Stimulated activated naive CD8-positive, alpha-beta T cell treated with anti-CD3 and anti-CD28 coated beads, Interleukin-15, amount 100 ng/mL, for 72 hours (primary cell): ENCODE results near the gene VOPP1.

Experiments used
- ATAC-seq: fragments of 150-1000 bp; cut with Tn5 transposase; 2 replicates; pipeline ENCODE4 v1.10.0; 2021; ENCODE audit warnings: mild to moderate bottlenecking, moderate library complexity
- DNase-seq, 2 donors: peaks; one replicate each; pipeline ENCODE4 v3.0.0; 2021 to 2022
- H3K27ac Mint-ChIP-seq, 2 donors: one replicate each; pipeline ENCODE4 v1.8.0; 2022; ENCODE audit warnings: mild to moderate bottlenecking in 2 of 2, mixed read lengths in 2 of 2, moderate library complexity in 2 of 2
- H3K27me3 Mint-ChIP-seq: one replicate; pipeline ENCODE4 v1.8.0; 2022; ENCODE audit warnings: mixed read lengths
- H3K4me1 Mint-ChIP-seq: one replicate; pipeline ENCODE4 v1.8.0; 2022; ENCODE audit warnings: mild to moderate bottlenecking, mixed read lengths
- H3K4me3 Mint-ChIP-seq, 2 donors: one replicate each; pipeline ENCODE4 v1.8.0; 2022; ENCODE audit warnings: mild to moderate bottlenecking in 2 of 2, mixed read lengths in 2 of 2, moderate library complexity in 1 of 2
- H3K9me3 Mint-ChIP-seq, 2 donors: one replicate each; pipeline ENCODE4 v1.8.0; 2022; ENCODE audit warnings: mixed read lengths in 2 of 2

VOPP1 gene

DNA sequence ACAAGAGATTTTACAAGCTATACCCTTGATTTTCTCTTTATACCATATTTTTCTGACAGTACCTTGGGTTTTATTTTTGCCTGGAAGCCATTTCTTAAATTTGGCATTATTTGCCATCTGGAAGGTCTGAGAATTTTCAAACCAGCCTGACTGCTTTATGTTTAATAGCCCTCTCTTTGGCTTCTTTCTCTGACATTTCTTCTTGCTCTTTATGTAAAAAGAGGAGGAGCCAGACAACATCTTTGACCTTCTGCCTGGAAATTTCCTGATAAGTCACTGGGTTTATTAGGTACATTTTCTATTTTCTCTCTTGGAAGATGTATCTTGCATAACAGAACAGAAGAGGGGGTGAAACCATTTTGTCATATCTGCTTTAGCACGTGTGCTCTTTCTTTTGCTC lies 127.5 kb downstream of the VOPP1 start:
- H3K27me3 Mint-ChIP-seq: no peaks in the 10 kb centered on the region
- H3K4me3 Mint-ChIP-seq: no peak overlapping the region
- H3K9me3 Mint-ChIP-seq: no peaks in the 10 kb centered on the region
- no peak for ATAC-seq
- peaks cover 15% of the 10 kb centered on the region for H3K4me1 Mint-ChIP-seq
- DNase-seq: no peak
- no peak overlapping the region for H3K27ac Mint-ChIP-seq

DNA sequence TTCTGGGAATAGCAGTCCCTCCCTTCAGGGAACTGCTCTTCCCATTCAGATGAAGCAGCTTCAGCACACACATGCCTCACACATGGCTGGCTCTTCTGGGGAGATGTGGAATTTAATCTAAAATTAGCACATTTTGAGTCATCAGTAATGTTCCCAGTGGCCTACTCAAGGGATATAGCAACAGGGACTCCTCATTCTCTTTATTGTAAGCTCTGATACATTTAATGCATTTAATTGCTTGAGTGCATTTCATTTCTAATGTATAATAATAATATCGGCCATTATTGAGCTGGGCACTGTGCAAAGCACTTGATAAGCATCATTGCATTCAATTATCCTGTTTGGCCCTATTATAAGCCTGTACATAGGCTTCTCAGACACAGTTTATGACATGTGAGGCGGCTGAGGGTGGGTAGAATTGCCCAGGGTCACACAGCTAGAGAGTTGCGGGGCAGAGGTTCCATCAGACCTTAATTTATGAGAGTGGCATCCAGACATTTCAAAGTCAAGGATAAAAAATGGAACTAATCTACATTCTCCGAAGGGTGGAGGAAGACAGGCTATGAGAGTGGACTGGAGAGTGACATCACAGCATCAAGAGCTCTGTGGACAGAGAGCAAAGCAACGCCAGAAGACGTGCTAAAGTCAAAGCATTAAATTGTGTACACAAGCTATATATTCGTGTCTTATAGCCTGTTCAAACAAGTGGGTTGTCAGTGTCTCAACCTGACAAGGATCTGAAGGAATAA lies 130.4 kb downstream of the VOPP1 start:
- Mint-ChIP-seq H3K27ac (no peak overlapping the region), H3K4me1 (peaks cover 39% of the 10 kb centered on the region), H3K9me3 (no peaks in the 10 kb centered on the region), H3K4me3 (no peak overlapping the region), H3K27me3 (no peaks in the 10 kb centered on the region)
- ATAC-seq (no peak), DNase-seq (no peak)

- ATAC-seq (no peak), DNase-seq (no peak)
- no peaks in the 10 kb centered on the region for H3K9me3 Mint-ChIP-seq
- H3K27me3 Mint-ChIP-seq: no peaks in the 10 kb centered on the region
- H3K4me1 Mint-ChIP-seq: peaks cover 45% of the 10 kb centered on the region
- H3K27ac Mint-ChIP-seq: no peak overlapping the region
- no peak overlapping the region for H3K4me3 Mint-ChIP-seq
Measured at GRCh38 chr7:55441002-55441401, 131.3 kb downstream of the VOPP1 start.

GRCh38 chr7:55440040-55440690 lies 132.1 kb downstream of the VOPP1 start:
- ATAC-seq: no peak

GRCh38 chr7:55439627-55440026 lies 132.7 kb downstream of the VOPP1 start:
- Mint-ChIP-seq H3K9me3 (no peaks in the 10 kb centered on the region), H3K4me1 (peaks cover 42% of the 10 kb centered on the region), H3K27ac (no peak overlapping the region), H3K4me3 (no peak overlapping the region), H3K27me3 (no peaks in the 10 kb centered on the region)
- DNase-seq (no peak), ATAC-seq (no peak)

More at GRCh38 chr7:55440040-55440690, 132.1 kb downstream of the VOPP1 start:
- Mint-ChIP-seq H3K4me3 (no peak overlapping the region), H3K27me3 (no peaks in the 10 kb centered on the region), H3K27ac (peak overlapping the region in 1 of 2 donors; percentile 79), H3K9me3 (no peaks in the 10 kb centered on the region), H3K4me1 (peaks cover 47% of the 10 kb centered on the region)
- no peak for DNase-seq

- H3K9me3 Mint-ChIP-seq: no peaks in the 10 kb centered on the region
- DNase-seq (no peak), ATAC-seq (no peak)
- H3K27me3 Mint-ChIP-seq: no peaks in the 10 kb centered on the region
- H3K4me3 Mint-ChIP-seq: no peak overlapping the region
- H3K4me1 Mint-ChIP-seq: peaks cover 42% of the 10 kb centered on the region
- H3K27ac Mint-ChIP-seq: peak overlapping the region in 1 of 2 donors; percentile 20
Measured at GRCh38 chr7:55438757-55439525, 133.4 kb downstream of the VOPP1 start.

- Mint-ChIP-seq H3K27me3 (no peaks in the 10 kb centered on the region), H3K9me3 (no peaks in the 10 kb centered on the region), H3K4me3 (no peak overlapping the region), H3K27ac (no peak overlapping the region), H3K4me1 (peaks cover 45% of the 10 kb centered on the region)
- DNase-seq (no peak), ATAC-seq (no peak)
Measured at GRCh38 chr7:55438085-55438756, 134.1 kb downstream of the VOPP1 start.

DNA sequence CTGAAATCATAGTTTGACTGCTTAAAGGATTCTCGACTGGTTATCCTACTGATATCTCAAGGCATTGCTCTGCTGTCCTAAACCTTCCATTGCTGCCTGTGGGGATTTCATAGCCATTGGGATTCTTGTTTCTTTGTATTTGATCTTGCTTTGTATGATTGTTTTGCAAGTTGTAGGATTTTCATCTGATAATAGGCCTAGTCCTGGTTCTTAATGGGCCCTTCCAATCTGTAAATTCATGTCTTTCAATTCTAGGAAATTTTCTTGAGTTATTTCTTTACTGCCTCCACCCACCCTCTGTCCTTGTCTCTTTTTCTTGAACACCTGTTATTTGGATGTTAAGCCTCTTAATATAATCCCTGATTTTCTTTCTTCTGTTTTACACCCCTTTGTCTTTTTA lies 134.9 kb downstream of the VOPP1 start:
- ATAC-seq: no peak
- Mint-ChIP-seq H3K27ac (peak overlapping the region in 1 of 2 donors; percentile 80), H3K4me3 (no peak overlapping the region), H3K27me3 (no peaks in the 10 kb centered on the region), H3K4me1 (peaks cover 51% of the 10 kb centered on the region), H3K9me3 (no peaks in the 10 kb centered on the region)
- no peak for DNase-seq

GRCh38 chr7:55436457-55436856 lies 135.8 kb downstream of the VOPP1 start:
- no peaks in the 10 kb centered on the region for H3K27me3 Mint-ChIP-seq
- H3K9me3 Mint-ChIP-seq: no peaks in the 10 kb centered on the region
- H3K4me3 Mint-ChIP-seq: no peak overlapping the region
- ATAC-seq (no peak), DNase-seq (no peak)
- H3K4me1 Mint-ChIP-seq: peaks cover 51% of the 10 kb centered on the region
- H3K27ac Mint-ChIP-seq: no peak overlapping the region

- DNase-seq: no peak
- ATAC-seq: no peak
- Mint-ChIP-seq H3K4me3 (no peak overlapping the region), H3K27me3 (no peaks in the 10 kb centered on the region), H3K4me1 (peaks cover 51% of the 10 kb centered on the region), H3K27ac (no peak overlapping the region), H3K9me3 (no peaks in the 10 kb centered on the region)
Measured at GRCh38 chr7:55435466-55435865, 136.8 kb downstream of the VOPP1 start.

DNA sequence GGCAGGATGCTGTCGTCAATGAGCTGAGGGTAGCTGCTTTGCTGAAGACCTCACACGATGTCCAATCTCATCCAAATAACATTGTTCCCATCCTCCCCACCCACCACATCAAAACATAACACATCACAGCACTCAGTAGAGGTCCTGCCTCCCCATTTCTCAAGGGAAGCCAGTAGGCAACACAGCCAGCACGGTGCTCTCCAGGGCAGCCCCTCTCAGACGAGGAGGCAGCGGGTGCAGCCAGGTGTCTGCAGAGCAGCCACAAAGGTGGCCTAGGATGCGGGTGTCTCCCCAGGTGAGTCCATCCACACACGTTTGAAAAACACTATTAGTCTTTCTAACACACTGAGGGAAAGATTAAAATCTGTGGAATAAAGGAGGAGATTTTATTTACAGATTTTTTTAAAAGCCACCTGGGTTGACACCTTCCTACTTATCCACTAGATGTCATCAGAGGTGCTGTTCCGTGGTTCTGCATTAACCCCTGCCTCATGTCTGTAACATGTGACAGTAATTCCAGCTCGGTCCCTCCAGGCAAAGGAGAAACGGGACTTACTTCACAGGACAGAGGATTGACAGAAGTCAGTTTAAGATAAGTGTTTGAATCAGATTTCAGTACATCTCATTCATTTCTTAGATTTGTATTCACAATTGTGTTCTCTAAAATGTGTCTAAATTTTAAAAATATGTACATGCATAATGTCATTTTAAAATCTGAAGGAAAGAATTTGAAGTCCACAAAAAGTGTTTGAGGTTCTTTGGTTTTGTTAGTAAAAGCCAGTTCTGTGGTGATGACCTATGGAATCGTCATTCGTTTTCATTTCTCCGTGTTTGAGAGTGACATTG lies 139.1 kb downstream of the VOPP1 start:
- ATAC-seq: peak; percentile 77
- Mint-ChIP-seq H3K4me1 (peaks cover 30% of the 10 kb centered on the region), H3K27ac (peak overlapping the region in 1 of 2 donors; percentile 90), H3K4me3 (no peak overlapping the region), H3K9me3 (no peaks in the 10 kb centered on the region), H3K27me3 (no peaks in the 10 kb centered on the region)
- peak in 1 of 2 donors; percentile 13 for DNase-seq

DNA sequence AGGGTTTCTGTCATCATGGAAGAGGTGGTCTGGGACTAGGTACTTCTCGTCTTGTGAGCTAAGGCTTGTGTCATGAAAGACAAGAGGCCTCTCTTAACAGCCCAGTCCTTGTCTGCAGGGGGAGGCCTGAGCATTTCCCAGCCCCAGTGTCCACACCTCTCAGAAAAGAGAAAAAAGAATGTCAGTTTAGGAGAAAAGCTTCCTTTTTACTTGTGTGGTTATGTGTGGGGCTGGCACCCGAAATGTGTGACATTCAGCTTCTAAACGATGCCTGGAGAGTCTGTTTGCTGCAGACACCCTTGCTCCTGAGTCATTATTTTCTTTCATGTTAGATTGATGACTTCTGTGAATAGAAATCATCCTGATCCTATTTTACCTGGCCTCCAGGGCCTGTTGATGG lies 139.8 kb downstream of the VOPP1 start:
- Mint-ChIP-seq H3K27me3 (no peaks in the 10 kb centered on the region), H3K27ac (no peak overlapping the region), H3K4me3 (no peak overlapping the region), H3K9me3 (no peaks in the 10 kb centered on the region), H3K4me1 (peaks cover 30% of the 10 kb centered on the region)
- no peak for DNase-seq
- ATAC-seq: no peak

- DNase-seq (no peak), ATAC-seq (no peak)
- Mint-ChIP-seq H3K27me3 (no peaks in the 10 kb centered on the region), H3K4me3 (no peak overlapping the region), H3K9me3 (no peaks in the 10 kb centered on the region), H3K4me1 (peaks cover 33% of the 10 kb centered on the region), H3K27ac (no peak overlapping the region)
Measured at GRCh38 chr7:55431898-55432297, 140.4 kb downstream of the VOPP1 start.

GRCh38 chr7:55429835-55430499 lies 142.3 kb downstream of the VOPP1 start:
- DNase-seq: no peak
- peaks cover 26% of the 10 kb centered on the region for H3K4me1 Mint-ChIP-seq
- H3K4me3 Mint-ChIP-seq: no peak overlapping the region
- no peak for ATAC-seq
- H3K27ac Mint-ChIP-seq: no peak overlapping the region
- no peaks in the 10 kb centered on the region for H3K9me3 Mint-ChIP-seq
- no peaks in the 10 kb centered on the region for H3K27me3 Mint-ChIP-seq
